ENCODE measurements around the gene G0S2. TPM values are rescaled to one million over a fixed set of nuclear protein-coding genes. Genes with fewer than 3 reads are reported as not detected.

The G0S2 gene
- polyA plus RNA-seq, 1 donor (not counting 4 experiments of a cell fraction or from before 2014, with no cell fraction given): 46.2 TPM

DNA sequence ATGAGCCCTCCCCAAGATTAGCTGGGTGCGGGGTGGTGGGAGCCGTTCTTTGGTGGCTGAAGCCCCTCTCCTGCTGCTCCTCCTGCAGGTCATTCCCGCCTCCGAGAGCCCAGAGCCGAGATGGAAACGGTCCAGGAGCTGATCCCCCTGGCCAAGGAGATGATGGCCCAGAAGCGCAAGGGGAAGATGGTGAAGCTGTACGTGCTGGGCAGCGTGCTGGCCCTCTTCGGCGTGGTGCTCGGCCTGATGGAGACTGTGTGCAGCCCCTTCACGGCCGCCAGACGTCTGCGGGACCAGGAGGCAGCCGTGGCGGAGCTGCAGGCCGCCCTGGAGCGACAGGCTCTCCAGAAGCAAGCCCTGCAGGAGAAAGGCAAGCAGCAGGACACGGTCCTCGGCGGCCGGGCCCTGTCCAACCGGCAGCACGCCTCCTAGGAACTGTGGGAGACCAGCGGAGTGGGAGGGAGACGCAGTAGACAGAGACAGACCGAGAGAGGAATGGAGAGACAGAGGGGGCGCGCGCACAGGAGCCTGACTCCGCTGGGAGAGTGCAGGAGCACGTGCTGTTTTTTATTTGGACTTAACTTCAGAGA is 448 bp downstream of the G0S2 start:
- Histone ChIP-seq H3K9me1 (ENCODE audit: control insufficient read depth, extremely low read depth, insufficient read depth, low read length) (no peaks in the 10 kb centered on the region), H3K4me3 (ENCODE audit: control insufficient read depth in 2 of 3, extremely low read depth in 1 of 3, insufficient read depth in 2 of 3, low read depth in 1 of 3, low read length in 3 of 3) (peak overlapping the region; percentile 22 to 50 (median 50)), H3K27me3 (ENCODE audit: control insufficient read depth, extremely low read depth, insufficient read depth, low read length) (peaks cover 5% of the 10 kb centered on the region), H3K9me3 (ENCODE audit: control insufficient read depth, low read depth, low read length) (no peaks in the 10 kb centered on the region), H3K4me2 (ENCODE audit: control insufficient read depth, extremely low read depth, insufficient read depth, low read depth, low read length) (peak overlapping the region; percentile 57), H3K9ac (ENCODE audit: control insufficient read depth, extremely low read depth, insufficient read depth, low read length) (peak overlapping the region; percentile 61), H3K4me1 (ENCODE audit: control insufficient read depth, extremely low read depth, insufficient read depth, low read length) (peaks cover 32% of the 10 kb centered on the region), H3K27ac (ENCODE audit: control insufficient read depth, insufficient read depth, low read length) (no peak overlapping the region), H3K36me3 (ENCODE audit: control insufficient read depth in 2 of 2, extremely low read depth in 1 of 2, insufficient read depth in 2 of 2, low read length in 2 of 2) (no peaks in the 10 kb centered on the region), H2AFZ (ENCODE audit: control insufficient read depth, low read length) (peak overlapping the region; percentile 73), H4K20me1 (ENCODE audit: control insufficient read depth, extremely low read depth, insufficient read depth, low read length) (no peaks in the 10 kb centered on the region), H3K79me2 (ENCODE audit: control insufficient read depth, insufficient read depth, low read length) (no peaks in the 10 kb centered on the region)
- no peak for TF ChIP-seq EZH2 (IDR thresholded peaks at IDR 0.05; ENCODE audit: low read length)
- TF ChIP-seq, protein P1, sequence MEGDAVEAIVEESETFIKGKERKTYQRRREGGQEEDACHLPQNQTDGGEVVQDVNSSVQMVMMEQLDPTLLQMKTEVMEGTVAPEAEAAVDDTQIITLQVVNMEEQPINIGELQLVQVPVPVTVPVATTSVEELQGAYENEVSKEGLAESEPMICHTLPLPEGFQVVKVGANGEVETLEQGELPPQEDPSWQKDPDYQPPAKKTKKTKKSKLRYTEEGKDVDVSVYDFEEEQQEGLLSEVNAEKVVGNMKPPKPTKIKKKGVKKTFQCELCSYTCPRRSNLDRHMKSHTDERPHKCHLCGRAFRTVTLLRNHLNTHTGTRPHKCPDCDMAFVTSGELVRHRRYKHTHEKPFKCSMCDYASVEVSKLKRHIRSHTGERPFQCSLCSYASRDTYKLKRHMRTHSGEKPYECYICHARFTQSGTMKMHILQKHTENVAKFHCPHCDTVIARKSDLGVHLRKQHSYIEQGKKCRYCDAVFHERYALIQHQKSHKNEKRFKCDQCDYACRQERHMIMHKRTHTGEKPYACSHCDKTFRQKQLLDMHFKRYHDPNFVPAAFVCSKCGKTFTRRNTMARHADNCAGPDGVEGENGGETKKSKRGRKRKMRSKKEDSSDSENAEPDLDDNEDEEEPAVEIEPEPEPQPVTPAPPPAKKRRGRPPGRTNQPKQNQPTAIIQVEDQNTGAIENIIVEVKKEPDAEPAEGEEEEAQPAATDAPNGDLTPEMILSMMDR (optimal IDR thresholded peaks at IDR 0.05 in 1 of 3, IDR thresholded peaks at IDR 0.05 in 1 of 3, conservative IDR thresholded peaks at IDR 0.05 in 1 of 3; ENCODE audit: extremely low read depth in 1 of 3, insufficient read depth in 2 of 3, low read length in 3 of 3): no peak
- FAIRE-seq: no peak
- DNase-seq (ENCODE audit: low read depth, low spot score): no peak
- dilution Hi-C loops (cut with MboI; ENCODE audit: extremely low pct_ligation_motif_present, low sequenced_read_pairs): no loop called here

- FAIRE-seq: no peak
- dilution Hi-C loops (cut with MboI; ENCODE audit: extremely low pct_ligation_motif_present, low sequenced_read_pairs): no loop called here
- peaks cover 10% of the 10 kb centered on the region for H3K4me1 ChIP-seq (ENCODE audit: control insufficient read depth, extremely low read depth, insufficient read depth, low read length)
- H3K9ac ChIP-seq (ENCODE audit: control insufficient read depth, extremely low read depth, insufficient read depth, low read length): no peak overlapping the region
- no peaks in the 10 kb centered on the region for H3K9me1 ChIP-seq (ENCODE audit: control insufficient read depth, extremely low read depth, insufficient read depth, low read length)
- peaks cover 5% of the 10 kb centered on the region for H3K27me3 ChIP-seq (ENCODE audit: control insufficient read depth, extremely low read depth, insufficient read depth, low read length)
- H3K4me3 ChIP-seq (ENCODE audit: control insufficient read depth in 2 of 3, extremely low read depth in 1 of 3, insufficient read depth in 2 of 3, low read depth in 1 of 3, low read length in 3 of 3): no peak overlapping the region
- H3K79me2 ChIP-seq (ENCODE audit: control insufficient read depth, insufficient read depth, low read length): no peaks in the 10 kb centered on the region
- no peak overlapping the region for H3K27ac ChIP-seq (ENCODE audit: control insufficient read depth, insufficient read depth, low read length)
- H2AFZ ChIP-seq (ENCODE audit: control insufficient read depth, low read length): no peak overlapping the region
- H3K36me3 ChIP-seq (ENCODE audit: control insufficient read depth in 2 of 2, extremely low read depth in 1 of 2, insufficient read depth in 2 of 2, low read length in 2 of 2): no peaks in the 10 kb centered on the region
- no peaks in the 10 kb centered on the region for H3K9me3 ChIP-seq (ENCODE audit: control insufficient read depth, low read depth, low read length)
- TF ChIP-seq, protein P1 (optimal IDR thresholded peaks at IDR 0.05 in 1 of 3, IDR thresholded peaks at IDR 0.05 in 1 of 3, conservative IDR thresholded peaks at IDR 0.05 in 1 of 3; ENCODE audit: extremely low read depth in 1 of 3, insufficient read depth in 2 of 3, low read length in 3 of 3): no peak
- TF ChIP-seq EZH2 (IDR thresholded peaks at IDR 0.05; ENCODE audit: low read length): no peak
- no peak for DNase-seq (ENCODE audit: low read depth, low spot score)
- no peak overlapping the region for H3K4me2 ChIP-seq (ENCODE audit: control insufficient read depth, extremely low read depth, insufficient read depth, low read depth, low read length)
- no peaks in the 10 kb centered on the region for H4K20me1 ChIP-seq (ENCODE audit: control insufficient read depth, extremely low read depth, insufficient read depth, low read length)
Observed at GRCh38 chr1:209678981-209679539, 3.8 kb downstream of the G0S2 start.
